CMK (cell line): ENCODE data around the gene CCDC85A.
"Not testable (repeated sequence)": the region's sequence is repeated elsewhere in the genome, so short reads cannot be mapped to it uniquely, and the experiment has no call there.

Experiments used
- DNase-seq: peaks from one replicate; pipeline ENCODE4 v3.0.0-alpha.2; 2010; ENCODE audit warnings: low read depth

Gene CCDC85A

GRCh38 chr2:56183643-56184499 lies at the start of gene CCDC85A:
TSS of gene CCDC85A (plus strand) at chr2:56183990. CDS start at chr2:56184625, 635 bp downstream.
- DNase-seq: peak; percentile 45

- no peak for DNase-seq
Observed at GRCh38 chr2:56134861-56135260, 48.9 kb upstream of the CCDC85A start.

GRCh38 chr2:56142497-56143061 lies 41.2 kb upstream of the CCDC85A start:
- DNase-seq: not testable (repeated sequence)

- no peak for DNase-seq
Observed at GRCh38 chr2:56147907-56148306, 35.9 kb upstream of the CCDC85A start.

- DNase-seq: no peak
Observed at GRCh38 chr2:56148825-56149224, 35.0 kb upstream of the CCDC85A start.

- no peak for DNase-seq
Observed at GRCh38 chr2:56151841-56152240, 31.9 kb upstream of the CCDC85A start.

- DNase-seq: no peak
Observed at GRCh38 chr2:56155188-56155587, 28.6 kb upstream of the CCDC85A start.

- not testable (repeated sequence) for DNase-seq
Observed at GRCh38 chr2:56159875-56160274, 23.9 kb upstream of the CCDC85A start.

- DNase-seq: no peak
Observed at GRCh38 chr2:56167616-56168562, 15.9 kb upstream of the CCDC85A start.

GRCh38 chr2:56169521-56169920 lies 14.3 kb upstream of the CCDC85A start:
- no peak for DNase-seq

GRCh38 chr2:56170504-56170903 lies 13.3 kb upstream of the CCDC85A start:
- no peak for DNase-seq

- no peak for DNase-seq
Observed at GRCh38 chr2:56170988-56171387, 12.8 kb upstream of the CCDC85A start.

- no peak for DNase-seq
Observed at GRCh38 chr2:56175779-56176178, 8.0 kb upstream of the CCDC85A start.

GRCh38 chr2:56177420-56178220 lies 6.2 kb upstream of the CCDC85A start:
- no peak for DNase-seq

- DNase-seq: no peak
Observed at GRCh38 chr2:56179931-56180330, 3.9 kb upstream of the CCDC85A start.

GRCh38 chr2:56182420-56182819 lies 1.4 kb upstream of the CCDC85A start:
- no peak for DNase-seq

- no peak for DNase-seq
Observed at GRCh38 chr2:56184500-56185011, 766 bp downstream of the CCDC85A start.

GRCh38 chr2:56185101-56185581 lies 1.4 kb downstream of the CCDC85A start:
- DNase-seq: no peak

- DNase-seq: no peak
Observed at GRCh38 chr2:56185582-56186046, 1.8 kb downstream of the CCDC85A start.

GRCh38 chr2:56191617-56192016 lies 7.8 kb downstream of the CCDC85A start:
- no peak for DNase-seq

GRCh38 chr2:56192664-56193305 lies 9.0 kb downstream of the CCDC85A start:
- no peak for DNase-seq
